ENCODE measurements around the gene BEAN1.
A peak's percentile ranks its signal among the peaks of the same experiment; 100 is the strongest.

The BEAN1 gene

GRCh38 chr16:66517586-66518263 lies 90.6 kb downstream of the BEAN1 start:
- Histone ChIP-seq H3K4me3 (ENCODE audit: low read length) (peak overlapping the region; percentile 61; the same call in 1 of the 2 replicates), H3K36me3 (ENCODE audit: control insufficient read depth, low read length) (no peaks in the 10 kb centered on the region), H3K4me2 (ENCODE audit: low read length) (peak overlapping the region; percentile 85), H4K20me1 (ENCODE audit: control insufficient read depth, insufficient read depth, low read depth, low read length) (no peaks in the 10 kb centered on the region), H3K27me3 (ENCODE audit: control insufficient read depth, low read length) (peaks cover 12% of the 10 kb centered on the region), H3K79me2 (ENCODE audit: control insufficient read depth, low read length) (no peaks in the 10 kb centered on the region), H3K9me3 (ENCODE audit: control insufficient read depth, insufficient read depth, low read length) (no peaks in the 10 kb centered on the region), H3F3A (ENCODE audit: control insufficient read depth, insufficient read depth) (peaks cover 12% of the 10 kb centered on the region), H3K4me1 (ENCODE audit: control insufficient read depth, low read length) (peaks cover 60% of the 10 kb centered on the region), H3K27ac (ENCODE audit: low read depth, low read length) (peak overlapping the region; percentile 57), H3K9me2 (replicated peaks; ENCODE audit: control insufficient read depth, low read length) (no peaks in the 10 kb centered on the region)
- TF ChIP-seq EZH2phosphoT487 (IDR thresholded peaks at IDR 0.05; ENCODE audit: borderline replicate concordance, low read length) (no peak), CTCF (IDR thresholded peaks at IDR 0.05; ENCODE audit: low read depth, low read length, poor library complexity, severe bottlenecking) (no peak)

GRCh38 chr16:66519482-66520373 lies 92.6 kb downstream of the BEAN1 start:
- H3K4me1 ChIP-seq (ENCODE audit: control insufficient read depth, low read length): peaks cover 80% of the 10 kb centered on the region

DNA sequence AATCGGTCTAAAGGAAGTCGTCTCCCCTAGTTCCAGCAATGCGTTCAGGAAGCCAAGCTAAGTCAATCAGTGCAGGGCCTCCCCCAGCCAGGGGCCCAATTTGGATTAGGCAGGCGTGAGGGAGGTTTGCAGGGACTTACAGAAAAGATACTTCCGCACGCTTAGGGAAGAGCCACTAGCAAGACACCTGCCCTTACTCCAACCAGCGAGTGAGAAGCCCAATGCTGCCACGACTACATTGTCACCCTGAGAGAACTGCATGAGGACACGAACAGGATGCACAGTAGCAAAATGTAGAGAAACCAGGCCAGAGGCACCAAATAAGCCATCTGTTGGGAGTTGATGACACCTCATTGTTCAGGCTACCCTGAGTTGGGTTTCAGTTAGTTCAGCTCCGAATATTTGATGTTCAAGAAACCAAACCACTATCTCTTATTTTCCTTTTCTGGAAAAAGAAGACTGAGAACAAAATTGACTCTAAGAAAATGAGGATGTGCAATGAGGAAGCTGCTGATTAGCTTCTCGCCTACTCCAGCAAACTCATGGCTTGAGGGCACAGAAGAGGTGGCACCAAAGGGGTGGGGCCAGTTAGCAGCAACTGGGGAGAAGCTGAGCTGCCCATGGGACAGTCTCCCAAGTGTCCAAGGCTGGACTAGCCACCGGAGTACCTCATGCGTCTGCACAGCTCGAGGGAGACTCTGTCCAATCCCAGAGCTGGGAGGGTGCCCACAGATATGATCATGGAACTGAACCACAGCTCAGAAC lies 93.5 kb downstream of the BEAN1 start:
- Histone ChIP-seq H3K27me3 (ENCODE audit: control insufficient read depth, low read length) (peaks cover 17% of the 10 kb centered on the region), H3K9me2 (replicated peaks; ENCODE audit: control insufficient read depth, low read length) (no peaks in the 10 kb centered on the region), H3F3A (ENCODE audit: control insufficient read depth, insufficient read depth) (peaks cover 26% of the 10 kb centered on the region), H3K4me3 (ENCODE audit: low read length) (no peak overlapping the region), H3K9me3 (ENCODE audit: control insufficient read depth, insufficient read depth, low read length) (no peaks in the 10 kb centered on the region), H3K79me2 (ENCODE audit: control insufficient read depth, low read length) (no peaks in the 10 kb centered on the region), H3K36me3 (ENCODE audit: control insufficient read depth, low read length) (no peaks in the 10 kb centered on the region), H3K4me1 (ENCODE audit: control insufficient read depth, low read length) (peaks cover 86% of the 10 kb centered on the region), H3K4me2 (ENCODE audit: low read length) (peak overlapping the region; percentile 30), H3K27ac (ENCODE audit: low read depth, low read length) (peak overlapping the region; percentile 25; the same call in 1 of the 2 replicates), H4K20me1 (ENCODE audit: control insufficient read depth, insufficient read depth, low read depth, low read length) (no peaks in the 10 kb centered on the region)
- TF ChIP-seq CTCF (IDR thresholded peaks at IDR 0.05; ENCODE audit: low read depth, low read length, poor library complexity, severe bottlenecking) (no peak), EZH2phosphoT487 (IDR thresholded peaks at IDR 0.05; ENCODE audit: borderline replicate concordance, low read length) (no peak)

More at GRCh38 chr16:66519482-66520373, 92.6 kb downstream of the BEAN1 start:
- Histone ChIP-seq H4K20me1 (ENCODE audit: control insufficient read depth, insufficient read depth, low read depth, low read length) (no peaks in the 10 kb centered on the region), H3K36me3 (ENCODE audit: control insufficient read depth, low read length) (no peaks in the 10 kb centered on the region), H3F3A (ENCODE audit: control insufficient read depth, insufficient read depth) (peaks cover 22% of the 10 kb centered on the region), H3K79me2 (ENCODE audit: control insufficient read depth, low read length) (no peaks in the 10 kb centered on the region), H3K27ac (ENCODE audit: low read depth, low read length) (peak overlapping the region; percentile 25; the same call in 1 of the 2 replicates), H3K4me2 (ENCODE audit: low read length) (peak overlapping the region; percentile 30; the same call in 1 of the 2 replicates), H3K9me2 (replicated peaks; ENCODE audit: control insufficient read depth, low read length) (no peaks in the 10 kb centered on the region), H3K9me3 (ENCODE audit: control insufficient read depth, insufficient read depth, low read length) (no peaks in the 10 kb centered on the region), H3K27me3 (ENCODE audit: control insufficient read depth, low read length) (peaks cover 14% of the 10 kb centered on the region), H3K4me3 (ENCODE audit: low read length) (no peak overlapping the region)
- TF ChIP-seq CTCF (IDR thresholded peaks at IDR 0.05; ENCODE audit: low read depth, low read length, poor library complexity, severe bottlenecking) (no peak), EZH2phosphoT487 (IDR thresholded peaks at IDR 0.05; ENCODE audit: borderline replicate concordance, low read length) (no peak)

All from DOHH2 (cell line).